ENCODE data around the gene EXOSC1. TPM values are rescaled to one million over a fixed set of nuclear protein-coding genes. Genes with fewer than 3 reads are reported as not detected.
A peak's percentile ranks its signal among the peaks of the same experiment; 100 is the strongest.
"Not testable (repeated sequence)": the region's sequence is repeated elsewhere in the genome, so short reads cannot be mapped to it uniquely, and the experiment has no call there.

The EXOSC1 gene
- polyA plus RNA-seq, 3 donors, result 32.0 to 43.3 (median 39.7) TPM

GRCh38 chr10:97423757-97424098 is 22.1 kb downstream of the EXOSC1 start:
- not testable (repeated sequence) for DNase-seq

- DNase-seq, result no peak
Measured at GRCh38 chr10:97416565-97416964, 29.2 kb downstream of the EXOSC1 start.

GRCh38 chr10:97412891-97413304 is 32.9 kb downstream of the EXOSC1 start:
- DNase-seq, result no peak

GRCh38 chr10:97411406-97411805 is 34.4 kb downstream of the EXOSC1 start:
- DNase-seq, result no peak

- DNase-seq, result no peak
Measured at GRCh38 chr10:97408496-97408992, 37.3 kb downstream of the EXOSC1 start.

GRCh38 chr10:97407952-97408248 is 37.9 kb downstream of the EXOSC1 start:
- DNase-seq, result no peak

GRCh38 chr10:97407211-97407951 is 38.4 kb downstream of the EXOSC1 start:
- no peak for DNase-seq

GRCh38 chr10:97406483-97406882 is 39.3 kb downstream of the EXOSC1 start:
- DNase-seq, result not testable (repeated sequence)

GRCh38 chr10:97406064-97406463 is 39.7 kb downstream of the EXOSC1 start:
- DNase-seq, result no peak

GRCh38 chr10:97404044-97404443 is 41.8 kb downstream of the EXOSC1 start:
- no peak for DNase-seq

GRCh38 chr10:97401455-97401919 is 44.3 kb downstream of the EXOSC1 start:
- no peak for DNase-seq

- DNase-seq, result peak; percentile 99
Measured at GRCh38 chr10:97400665-97401454, 44.9 kb downstream of the EXOSC1 start, which contains the start of gene RRP12. Gene RRP12 (minus strand): TSS chr10:97401340. CDS start chr10:97401231, 109 bp downstream.

- peak; percentile 48 for DNase-seq
Measured at GRCh38 chr10:97399843-97400545, 45.8 kb downstream of the EXOSC1 start.

- no peak for DNase-seq
Measured at GRCh38 chr10:97396056-97396455, 49.8 kb downstream of the EXOSC1 start.

- DNase-seq, result no peak
Measured at GRCh38 chr10:97393034-97393573, 52.7 kb downstream of the EXOSC1 start.

GRCh38 chr10:97390091-97390490 is 55.7 kb downstream of the EXOSC1 start:
- no peak for DNase-seq

- DNase-seq, result no peak
Measured at GRCh38 chr10:97388152-97388551, 57.7 kb downstream of the EXOSC1 start.

Other genes with a start within 250 kb of the EXOSC1 start
- gene ARHGAP19, start 153.4 kb downstream of the EXOSC1 start, polyA plus RNA-seq (ENCODE audit: insufficient read length in 3 of 3), result 10 to 100 TPM; 27.6 to 28.7 (median 28.2) TPM
- 1 to 10 TPM; 3.8 to 5.2 (median 4.3) TPM for gene FRAT1, start 126.7 kb downstream of the EXOSC1 start, polyA plus RNA-seq (ENCODE audit: insufficient read length in 3 of 3)
- 10 to 100 TPM; 13.1 to 14.1 (median 14.0) TPM for gene FRAT2, start 111.3 kb downstream of the EXOSC1 start, polyA plus RNA-seq (ENCODE audit: insufficient read length in 3 of 3)
- 10 to 100 TPM; 26.3 to 34.6 (median 26.7) TPM for gene RRP12, start 44.7 kb downstream of the EXOSC1 start, polyA plus RNA-seq (ENCODE audit: insufficient read length in 3 of 3)
- 100 to 1,000 TPM; 164 to 200 (median 193) TPM for gene PGAM1, start 19.8 kb downstream of the EXOSC1 start, polyA plus RNA-seq (ENCODE audit: insufficient read length in 3 of 3)
- 10 to 100 TPM; 40.5 to 43.1 (median 40.7) TPM for gene ZDHHC16, start 169 bp upstream of the EXOSC1 start, polyA plus RNA-seq (ENCODE audit: insufficient read length in 3 of 3)
- 100 to 1,000 TPM in 2 of 3 donors, 10 to 100 TPM in 1; 94.4 to 108 (median 106) TPM for gene MMS19, start 52.4 kb upstream of the EXOSC1 start, polyA plus RNA-seq (ENCODE audit: insufficient read length in 3 of 3)
- 10 to 100 TPM in 2 of 3 donors, 1 to 10 TPM in 1; 9.2 to 12.5 (median 11.3) TPM for gene UBTD1, start 52.9 kb upstream of the EXOSC1 start, polyA plus RNA-seq (ENCODE audit: insufficient read length in 3 of 3)
- under 1 TPM; 0.39 to 0.50 (median 0.49) TPM for gene ANKRD2, start 126.8 kb upstream of the EXOSC1 start, polyA plus RNA-seq (ENCODE audit: insufficient read length in 3 of 3)
- 10 to 100 TPM; 48.5 to 70.8 (median 69.1) TPM for gene HOGA1, start 138.4 kb upstream of the EXOSC1 start, polyA plus RNA-seq (ENCODE audit: insufficient read length in 3 of 3)
- gene C10orf62, start 143.7 kb upstream of the EXOSC1 start, polyA plus RNA-seq (ENCODE audit: insufficient read length in 3 of 3), result 1 to 10 TPM in 2 of 3 donors, under 1 TPM in 1; 0.31 to 3.5 (median 1.3) TPM
- 10 to 100 TPM; 21.7 to 29.7 (median 22.9) TPM for gene MORN4, start 187.5 kb upstream of the EXOSC1 start, polyA plus RNA-seq (ENCODE audit: insufficient read length in 3 of 3)
- gene PI4K2A, start 194.7 kb upstream of the EXOSC1 start, polyA plus RNA-seq (ENCODE audit: insufficient read length in 3 of 3), result 10 to 100 TPM; 18.8 to 20.7 (median 20.5) TPM
- gene AVPI1, start 241.2 kb upstream of the EXOSC1 start, polyA plus RNA-seq (ENCODE audit: insufficient read length in 3 of 3), result 1 to 10 TPM; 4.3 to 5.3 (median 4.5) TPM